ENCODE results near the gene MLLT6. TPM values are rescaled to one million over a fixed set of nuclear protein-coding genes. Genes with fewer than 3 reads are reported as not detected.

MLLT6 gene
- polyA plus RNA-seq, 2 of the 4 experiments (the other 2 are of a cell fraction), result 28.3 to 28.9 TPM

- TF ChIP-seq MAX (IDR thresholded peaks at IDR 0.05), result peak; percentile 14; the same call in 1 of the 2 replicates
These were observed 30.3 kb downstream of the MLLT6 start (continued) for GRCh38 chr17:38735161-38735997.

GRCh38 chr17:38738007-38738662 is 33.1 kb downstream of the MLLT6 start:
- ATAC-seq (no peak), FAIRE-seq (no peak), DNase-seq (ENCODE audit: low read depth in 1 of 2, low spot score in 1 of 2) (no peak)
- H3K4me1 ChIP-seq, result peaks cover 28% of the 10 kb centered on the region
- WGBS (ENCODE audit: missing lambda C conversion rate), result 87% methylated on average over 14 of the region's 14 CpGs
- CTCF ChIA-PET, result interaction anchor here (0.7 to 5.7 kb wide), 7 partner anchors 7 to 71 kb away, joined by 4 to 107 read pairs (median 18); partner anchors contain the start of genes EPOP and PCGF2
- TF ChIP-seq FOXS1 (CRISPR knock-in tag; IDR thresholded peaks at IDR 0.05) (no peak), CBX8 (IDR thresholded peaks at IDR 0.05) (no peak), ZSCAN20 (CRISPR knock-in tag; IDR thresholded peaks at IDR 0.05) (no peak), MAFK (IDR thresholded peaks at IDR 0.05; ENCODE audit: partially characterized antibody) (no peak), HOXA7 (CRISPR knock-in tag; IDR thresholded peaks at IDR 0.05) (no peak), MAX (IDR thresholded peaks at IDR 0.05) (no peak), EHF (CRISPR knock-in tag; IDR thresholded peaks at IDR 0.05) (no peak)
- POLR2A ChIA-PET, result no interaction called here
- H3K9me3 ChIP-seq, result no peaks in the 10 kb centered on the region
- H3K4me3 ChIP-seq, result no peak overlapping the region
- no peak overlapping the region for H3K27ac ChIP-seq
- H3K4me2 ChIP-seq, result no peak overlapping the region

GRCh38 chr17:38738686-38739085 is 33.6 kb downstream of the MLLT6 start:
- no peak for FAIRE-seq
- DNase-seq (ENCODE audit: low read depth in 1 of 2, low spot score in 1 of 2), result no peak
- no peak overlapping the region for H3K4me3 ChIP-seq
- no peak overlapping the region for H3K27ac ChIP-seq
- ChIA-PET POLR2A (no interaction called here), CTCF (interaction anchor here (5.4 kb wide), 1 partner anchor 62 kb away, joined by 105 read pairs; the partner anchor contains the start of gene EPOP)
- H3K4me2 ChIP-seq, result no peak overlapping the region
- no peak for TF ChIP-seq HOXA7 (CRISPR knock-in tag; IDR thresholded peaks at IDR 0.05)
- no peak for TF ChIP-seq GATA3 (IDR thresholded peaks at IDR 0.05; ENCODE audit: borderline replicate concordance)
- TF ChIP-seq MYC (IDR thresholded peaks at IDR 0.05; ENCODE audit: borderline replicate concordance, low read length), result no peak
- H3K9me3 ChIP-seq, result no peaks in the 10 kb centered on the region
- no peak for ATAC-seq
- peaks cover 30% of the 10 kb centered on the region for H3K4me1 ChIP-seq
- WGBS (ENCODE audit: missing lambda C conversion rate), result 97% methylated on average over 16 of the region's 16 CpGs

- no peak overlapping the region for H3K27ac ChIP-seq
- peaks cover 29% of the 10 kb centered on the region for H3K4me1 ChIP-seq
- no peaks in the 10 kb centered on the region for H3K9me3 ChIP-seq
- FAIRE-seq, result no peak
- no peak for ATAC-seq
- WGBS (ENCODE audit: missing lambda C conversion rate), result 90% methylated on average over 14 of the region's 14 CpGs
- no peak overlapping the region for H3K4me3 ChIP-seq
- CTCF ChIA-PET, result interaction anchor here (1.7 kb wide), 1 partner anchor 8 kb away, joined by 6 read pairs; no protein-coding TSS in a partner anchor
- H3K4me2 ChIP-seq, result no peak overlapping the region
- DNase-seq (ENCODE audit: low read depth in 1 of 2, low spot score in 1 of 2), result no peak
- POLR2A ChIA-PET, result no interaction called here
- TF ChIP-seq HOXB13 (CRISPR knock-in tag; IDR thresholded peaks at IDR 0.05; ENCODE audit: low read depth) (no peak), PBX3 (IDR thresholded peaks at IDR 0.05) (no peak), PHF8 (IDR thresholded peaks at IDR 0.05; ENCODE audit: borderline replicate concordance, low read depth) (no peak), JUN (IDR thresholded peaks at IDR 0.05) (no peak), EHMT2 (IDR thresholded peaks at IDR 0.05; ENCODE audit: low read depth) (no peak), RCOR1 (IDR thresholded peaks at IDR 0.05; ENCODE audit: low read depth, low read length) (no peak), JUNB (IDR thresholded peaks at IDR 0.05) (no peak), RNF2 (IDR thresholded peaks at IDR 0.05; ENCODE audit: borderline replicate concordance, low read depth) (no peak), KDM5A (IDR thresholded peaks at IDR 0.05) (no peak), E2F6 (IDR thresholded peaks at IDR 0.05; ENCODE audit: borderline replicate concordance, low read depth) (no peak), CTCF (IDR thresholded peaks at IDR 0.05) (no peak), BCL3 (IDR thresholded peaks at IDR 0.05) (no peak), KDM1A (IDR thresholded peaks at IDR 0.05; ENCODE audit: low read depth) (no peak), HES2 (IDR thresholded peaks at IDR 0.05) (no peak), ESRRA (IDR thresholded peaks at IDR 0.05; ENCODE audit: borderline replicate concordance, low read length) (no peak), NFE2L2 (conservative IDR thresholded peaks at IDR 0.05; ENCODE audit: low read length) (no peak)
These were observed 34.2 kb downstream of the MLLT6 start for GRCh38 chr17:38739305-38739704.

Measured in A549 (cell line).